HEK293 (cell line): Measurements from ENCODE around the gene DGKZ.

ENCODE experiments used
- BCL6B ChIP-seq: fragments of 450-650 bp; formaldehyde crosslinking; IDR thresholded peaks from 2 replicates; pipeline ENCODE4 v1.5.1; 2017; ENCODE audit warnings: missing biosample characterization, missing genetic modification characterization
- CTCF ChIP-seq: fragments of 450-650 bp; formaldehyde crosslinking; IDR thresholded peaks from 2 replicates; pipeline ENCODE4 v1.5.1; 2016; ENCODE audit warnings: missing biosample characterization, missing genetic modification characterization
- HOXD13 ChIP-seq: sonication (generic); formaldehyde crosslinking; IDR thresholded peaks from 2 replicates; pipeline ENCODE4 v1.8.0; 2022; ENCODE audit warnings: missing genetic modification reagents, borderline replicate concordance
- PATZ1 ChIP-seq: fragments of 450-650 bp; formaldehyde crosslinking; IDR thresholded peaks from 2 replicates; pipeline ENCODE4 v1.5.1; 2016; ENCODE audit warnings: missing biosample characterization, missing genetic modification characterization
- PRDM10 ChIP-seq: fragments of 450-650 bp; formaldehyde crosslinking; IDR thresholded peaks from 2 replicates; pipeline ENCODE4 v1.5.1; 2016; ENCODE audit warnings: missing biosample characterization, missing genetic modification characterization
- PRDM4 ChIP-seq: fragments of 450-650 bp; formaldehyde crosslinking; IDR thresholded peaks from 2 replicates; pipeline ENCODE4 v1.5.1; 2017; ENCODE audit warnings: missing biosample characterization, missing genetic modification characterization
- TCF7L2 ChIP-seq: IDR thresholded peaks from 2 replicates; pipeline ENCODE4 v1.6.1; 2011; ENCODE audit warnings: low read depth, mild to moderate bottlenecking, inconsistent platforms, low read length, moderate library complexity, borderline replicate concordance
- YY1 ChIP-seq: fragments of 450-650 bp; formaldehyde crosslinking; IDR thresholded peaks from 2 replicates; pipeline ENCODE4 v1.5.1; 2018; ENCODE audit warnings: missing biosample characterization, missing genetic modification characterization
- ZNF184 ChIP-seq: fragments of 450-650 bp; IDR thresholded peaks from 2 replicates; pipeline ENCODE4 v1.5.1; 2018; ENCODE audit warnings: missing biosample characterization, mild to moderate bottlenecking, missing genetic modification characterization
- ZNF223 ChIP-seq: fragments of 450-650 bp; formaldehyde crosslinking; IDR thresholded peaks from 2 replicates; pipeline ENCODE4 v1.5.1; 2016; ENCODE audit warnings: missing biosample characterization, missing genetic modification characterization
- ZNF350 ChIP-seq: fragments of 450-650 bp; formaldehyde crosslinking; IDR thresholded peaks from 2 replicates; pipeline ENCODE4 v1.5.0; 2017; ENCODE audit warnings: missing biosample characterization, mild to moderate bottlenecking, missing genetic modification characterization
- ZNF580 ChIP-seq: fragments of 450-650 bp; formaldehyde crosslinking; IDR thresholded peaks from 2 replicates; pipeline ENCODE4 v1.5.1; 2016; ENCODE audit warnings: missing biosample characterization, missing genetic modification characterization
- ZNF626 ChIP-seq: fragments of 450-650 bp; sonication (Bioruptor Pico); formaldehyde crosslinking; IDR thresholded peaks from 2 replicates; pipeline ENCODE4 v1.5.1; 2018; ENCODE audit warnings: missing biosample characterization, missing genetic modification characterization, inconsistent platforms

GRCh38 chr11:46345881-46346484 lies 1.3 kb upstream of the DGKZ start:
- TF ChIP-seq TCF7L2 (no peak), CTCF (tag by site-specific recombination) (no peak), ZNF223 (tag by site-specific recombination) (no peak), PRDM4 (tag by site-specific recombination) (no peak), ZNF184 (tag by site-specific recombination) (no peak), ZNF580 (tag by site-specific recombination) (no peak), HOXD13 (CRISPR knock-in tag) (no peak), PRDM10 (tag by site-specific recombination) (no peak), BCL6B (tag by site-specific recombination) (no peak), YY1 (tag by site-specific recombination) (no peak), PATZ1 (no peak), ZNF350 (tag by site-specific recombination) (no peak), ZNF626 (tag by site-specific recombination) (no peak)
